Stimulated activated CD4-positive, alpha-beta T cell treated with anti-CD3 and anti-CD28 coated beads, TNF-alpha, amount 100 ng/mL, for 24 hours (primary cell): ENCODE results near the gene HS3ST5.
"Not testable (repeated sequence)": the region's sequence is repeated elsewhere in the genome, so short reads cannot be mapped to it uniquely, and the experiment has no call there.

ENCODE experiments used
- DNase-seq, 3 experiments: peaks; one replicate each; pipeline ENCODE4 v3.0.0-alpha.2; 2020; ENCODE audit warnings: low read depth in 3 of 3

HS3ST5 gene

DNA sequence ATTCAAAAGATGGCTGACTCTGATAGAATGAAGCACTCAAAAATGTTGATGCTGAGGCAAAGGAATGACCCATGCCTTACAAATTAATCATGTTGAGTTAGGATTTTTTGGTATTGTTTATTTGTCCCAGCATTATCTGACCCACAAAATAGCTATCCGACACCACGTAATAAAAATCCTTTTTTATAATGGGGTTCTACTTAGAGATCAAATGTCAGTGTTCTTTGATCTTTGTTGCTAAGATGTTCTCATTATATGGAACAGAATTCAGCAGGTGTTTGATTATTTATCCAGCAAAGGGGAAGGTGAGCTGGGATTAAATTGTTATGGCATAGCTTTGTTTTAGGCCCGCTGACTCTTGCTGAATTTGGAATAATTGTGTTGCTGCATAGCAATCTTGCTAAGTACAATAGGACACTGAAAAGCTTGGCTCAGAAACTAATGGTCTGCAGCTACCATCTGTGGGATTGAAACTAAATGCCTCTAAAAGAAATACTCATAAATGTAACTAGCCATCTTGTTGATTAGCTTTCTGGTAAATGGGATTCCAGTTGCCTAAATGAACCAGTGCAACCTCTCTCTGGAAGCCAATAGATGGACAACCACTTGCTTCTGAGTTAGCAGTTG, 191.6 kb downstream of the HS3ST5 start:
- no peak for DNase-seq

DNA sequence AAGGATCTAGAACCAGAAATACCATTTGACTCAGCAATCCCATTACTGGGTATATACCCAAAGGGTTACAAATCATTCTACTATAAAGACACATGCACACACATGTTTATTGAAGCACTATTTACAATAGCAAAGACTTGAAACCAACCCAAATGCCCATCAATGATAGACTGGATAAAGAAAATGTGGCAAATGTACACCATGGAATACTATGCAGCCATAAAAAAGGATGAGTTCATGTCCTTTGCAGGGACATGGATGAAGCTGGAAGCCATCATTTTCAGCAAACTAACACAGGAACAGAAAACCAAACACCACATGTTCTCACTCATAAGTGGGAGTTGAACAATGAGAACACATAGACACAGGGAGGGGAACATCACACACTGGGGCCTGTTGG, 193.6 kb downstream of the HS3ST5 start:
- not testable (repeated sequence) for DNase-seq

DNA sequence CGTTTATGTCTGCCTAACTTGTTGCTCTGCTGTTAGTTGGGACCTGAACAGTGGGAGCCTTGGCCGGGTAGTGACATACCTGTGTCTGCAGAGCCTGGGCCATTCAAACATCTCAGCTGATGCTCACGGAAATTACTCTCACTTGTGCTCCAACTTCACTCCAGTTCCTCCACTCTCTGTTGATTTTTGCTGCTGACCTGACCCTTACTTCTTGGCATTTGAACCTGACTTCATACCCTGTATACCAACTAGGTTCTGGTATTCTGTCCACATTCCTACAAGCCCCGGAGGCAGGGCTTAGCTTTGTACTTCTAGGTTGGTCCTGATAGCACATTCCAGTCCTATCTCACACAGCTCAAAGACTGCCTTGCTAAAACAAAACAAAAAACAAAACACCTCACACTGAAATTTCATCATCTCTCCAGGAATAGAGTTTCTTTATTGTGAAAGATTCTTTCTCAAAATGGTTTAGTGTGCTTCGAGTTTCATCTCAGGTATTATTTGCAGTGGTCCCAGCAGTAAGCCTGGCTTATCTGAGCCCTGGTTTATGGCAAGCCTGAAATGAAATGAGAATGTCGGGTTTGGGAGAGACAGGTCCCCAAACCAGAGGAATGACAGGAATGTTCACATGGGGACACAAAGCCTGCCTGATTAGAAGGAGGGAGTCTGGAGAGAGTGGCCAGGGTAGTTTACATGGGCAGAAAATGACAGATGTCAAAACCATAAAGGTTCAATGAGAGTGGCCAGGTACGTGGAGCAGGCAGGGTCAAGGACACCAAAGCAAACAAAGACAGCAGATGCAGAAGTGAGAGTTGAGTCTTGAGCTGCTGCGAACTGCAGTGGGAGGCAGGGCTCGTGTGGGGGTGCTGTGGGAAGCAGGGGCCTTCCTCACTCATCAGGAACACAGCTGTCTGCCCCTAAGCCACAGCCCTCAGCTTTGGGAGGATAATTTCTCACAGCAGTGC, 197.7 kb downstream of the HS3ST5 start:
- no peak for DNase-seq

DNA sequence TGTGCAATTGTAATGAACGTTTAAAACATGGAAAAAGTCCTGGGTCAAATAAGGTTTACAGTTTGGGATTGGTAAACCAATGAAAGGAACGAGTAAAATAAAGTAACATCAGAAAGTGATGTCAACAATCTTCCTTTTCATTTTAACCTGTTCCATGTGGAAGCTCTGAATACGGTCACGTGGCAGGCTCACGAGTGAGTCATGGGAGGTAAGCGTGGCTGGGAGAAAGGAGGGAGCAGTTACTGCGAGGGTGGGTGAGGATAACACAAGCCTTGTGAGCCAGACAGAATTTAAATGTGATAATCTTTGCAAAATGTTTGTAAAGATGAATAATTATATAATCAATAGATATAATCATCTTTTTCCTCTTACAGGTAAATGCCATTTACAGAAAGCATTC, 200.6 kb downstream of the HS3ST5 start:
- DNase-seq = no peak

DNA sequence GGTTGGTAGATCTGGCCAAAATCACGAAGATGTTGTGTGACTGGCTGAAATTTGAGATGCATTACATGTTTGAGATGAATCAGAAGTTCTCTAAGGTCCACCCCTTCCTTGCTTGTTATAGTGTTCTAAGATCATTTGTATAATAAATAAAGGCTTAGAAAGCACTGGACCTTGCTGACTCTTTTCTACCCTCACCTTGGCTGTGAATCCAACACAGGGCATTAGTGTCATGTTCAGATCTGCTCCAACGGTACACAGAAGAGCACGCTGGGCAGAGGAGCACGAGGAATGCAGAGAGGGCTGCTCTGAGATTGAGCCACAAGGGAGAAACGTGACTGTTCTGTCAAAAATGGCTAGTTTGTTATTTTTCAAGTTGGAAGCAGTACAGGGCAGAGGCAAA, 202.4 kb downstream of the HS3ST5 start:
- no peak for DNase-seq

DNA sequence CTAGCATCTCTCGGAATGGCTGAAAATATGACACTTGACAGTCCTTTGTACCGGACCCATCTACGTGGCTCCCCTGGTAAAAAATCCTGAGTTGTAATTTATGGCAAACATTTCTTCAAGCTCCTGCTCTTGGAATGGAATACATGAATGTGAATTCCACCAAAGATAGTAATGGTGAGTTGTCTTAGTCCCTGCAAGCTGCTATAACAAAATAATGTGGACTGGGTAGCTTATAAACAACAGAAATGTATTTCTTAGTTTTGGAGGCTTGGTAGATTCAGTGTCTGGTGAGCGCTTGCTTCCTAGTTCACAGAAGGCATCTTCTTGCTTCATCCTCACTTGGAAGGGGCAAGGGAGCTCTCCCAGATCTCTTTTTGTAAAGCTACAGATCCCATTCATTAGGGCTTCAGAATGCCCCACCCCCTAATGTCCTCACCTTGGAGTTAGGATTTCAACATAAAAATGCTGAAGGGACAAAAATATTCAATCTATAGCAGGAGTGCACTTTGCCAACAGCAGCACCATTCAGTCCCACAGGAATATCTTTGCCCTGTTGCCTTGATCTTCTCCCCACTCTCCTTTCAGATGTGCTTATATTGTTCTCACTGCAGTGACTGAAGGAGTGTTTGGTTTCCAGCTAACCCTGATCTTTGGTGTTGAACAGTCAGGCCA, 204.1 kb downstream of the HS3ST5 start:
- DNase-seq = no peak

DNA sequence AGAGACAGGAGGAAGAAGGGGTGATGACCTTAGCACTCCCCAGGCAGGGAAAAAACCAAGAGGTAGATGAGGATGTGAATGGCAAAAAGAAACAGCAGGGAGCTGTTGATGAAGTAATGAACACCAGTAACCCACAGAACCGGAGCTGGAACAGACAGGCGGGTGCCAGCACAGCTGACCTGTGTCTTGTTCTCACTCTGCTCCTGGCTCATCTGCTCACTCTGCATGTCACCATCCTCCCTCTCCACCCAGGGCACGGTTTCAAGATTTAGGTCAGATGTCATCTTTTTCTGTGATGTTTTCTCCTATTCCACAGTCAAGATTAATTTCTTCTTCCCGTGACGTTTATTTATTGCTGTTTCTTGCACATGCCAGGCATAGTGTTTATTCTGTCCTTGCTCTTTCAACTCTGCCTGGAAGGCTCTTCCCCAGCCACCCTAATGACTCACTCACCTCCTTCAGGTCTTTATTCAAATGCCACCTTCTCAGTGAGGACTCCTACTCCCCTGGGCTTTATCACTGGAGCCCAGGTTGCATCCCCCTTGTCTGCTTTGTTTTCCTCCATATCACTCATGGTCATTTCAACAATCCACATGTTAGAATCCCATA, 207.4 kb downstream of the HS3ST5 start:
- DNase-seq = no peak

DNA sequence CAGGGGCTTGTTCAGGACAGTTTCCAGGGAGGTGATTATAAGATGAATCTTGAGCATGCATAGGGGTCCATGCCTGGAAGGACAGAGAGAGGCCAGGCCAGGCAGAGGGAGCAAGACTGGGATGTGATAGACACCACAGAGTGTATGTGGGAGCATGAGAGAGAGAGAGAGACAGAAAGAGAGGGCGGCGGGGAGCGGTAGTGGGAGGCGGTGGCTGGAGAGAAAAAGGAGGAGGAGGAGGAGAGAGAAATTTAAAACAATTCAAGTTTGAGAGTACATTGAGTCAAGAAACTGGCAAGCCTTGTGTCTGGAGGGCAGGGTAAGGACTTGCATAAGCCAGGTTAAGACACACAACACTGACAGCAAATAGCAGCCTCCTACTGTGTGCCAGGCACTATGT, 209.0 kb downstream of the HS3ST5 start:
- DNase-seq = no peak

DNA sequence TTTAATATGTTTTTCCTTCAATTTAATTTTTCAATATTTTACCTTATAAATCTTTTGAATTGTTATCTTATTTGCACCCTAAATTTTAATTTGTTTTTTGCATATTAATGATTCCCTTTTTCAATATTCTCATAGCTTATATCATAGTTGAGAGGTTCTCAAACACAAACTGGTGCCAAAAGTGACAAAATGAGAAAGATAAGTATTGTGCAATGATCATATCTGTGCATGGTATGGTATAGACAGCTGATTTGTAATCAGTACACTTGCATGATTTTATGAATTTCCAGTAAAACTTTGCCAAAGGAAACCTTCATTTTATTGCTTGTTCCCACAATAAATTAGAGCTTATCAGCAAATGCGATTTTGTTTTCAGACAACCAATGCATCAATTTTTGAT, 210.9 kb downstream of the HS3ST5 start:
- DNase-seq = no peak

DNA sequence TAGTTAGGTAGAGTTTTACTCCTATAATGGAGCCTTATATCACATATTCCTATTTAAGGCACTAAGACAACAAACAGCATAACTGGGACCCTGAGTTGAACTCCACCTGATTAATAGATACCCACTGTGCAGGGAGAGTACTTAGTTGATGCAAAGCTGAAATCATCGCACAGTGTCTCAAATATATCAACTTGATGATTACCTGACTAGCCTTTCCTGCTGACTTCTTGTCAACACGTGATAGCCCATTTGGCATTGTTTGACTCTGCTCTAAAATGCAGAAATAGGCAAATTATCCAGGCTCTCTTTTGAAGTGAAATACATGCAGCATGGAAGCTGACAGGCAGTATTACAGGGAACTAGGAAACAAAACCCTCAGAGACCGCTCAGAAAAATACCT, 217.2 kb downstream of the HS3ST5 start:
- DNase-seq = no peak

DNA sequence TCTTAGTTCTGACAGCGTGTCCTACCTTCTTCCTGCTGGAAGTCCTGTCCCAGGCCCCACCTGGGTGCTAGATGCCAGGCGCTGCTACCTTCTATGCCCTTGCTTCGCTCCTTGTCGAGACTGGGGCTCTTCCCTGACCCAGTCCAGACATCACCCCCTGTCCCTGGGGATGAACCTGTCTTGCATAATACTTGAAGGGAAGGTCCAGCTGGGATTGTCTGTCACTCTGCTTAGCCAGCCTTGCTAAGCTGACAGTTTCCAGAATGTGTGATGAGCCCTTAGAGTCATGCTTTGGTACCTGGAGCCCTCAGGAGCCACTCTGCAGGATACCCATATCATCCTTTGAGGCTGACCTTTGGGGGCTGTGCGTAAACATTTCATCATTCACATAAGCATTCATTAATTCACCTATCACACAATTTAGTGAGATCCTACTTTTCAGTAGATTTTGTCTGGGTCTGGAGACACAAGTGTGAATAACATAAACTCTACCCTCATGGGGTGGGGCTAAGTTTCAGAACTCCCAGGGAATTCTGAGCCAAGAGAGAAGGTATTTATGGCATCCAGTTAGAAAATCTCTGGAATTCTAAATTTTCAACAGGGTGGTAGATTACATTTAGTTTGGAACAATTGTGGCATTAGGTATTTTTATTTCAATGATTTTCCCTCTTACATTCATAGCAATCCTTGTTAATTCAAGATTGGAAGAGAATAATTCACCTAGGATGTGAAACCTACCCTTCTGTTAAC, 220.7 kb downstream of the HS3ST5 start:
- no peak for DNase-seq

DNA sequence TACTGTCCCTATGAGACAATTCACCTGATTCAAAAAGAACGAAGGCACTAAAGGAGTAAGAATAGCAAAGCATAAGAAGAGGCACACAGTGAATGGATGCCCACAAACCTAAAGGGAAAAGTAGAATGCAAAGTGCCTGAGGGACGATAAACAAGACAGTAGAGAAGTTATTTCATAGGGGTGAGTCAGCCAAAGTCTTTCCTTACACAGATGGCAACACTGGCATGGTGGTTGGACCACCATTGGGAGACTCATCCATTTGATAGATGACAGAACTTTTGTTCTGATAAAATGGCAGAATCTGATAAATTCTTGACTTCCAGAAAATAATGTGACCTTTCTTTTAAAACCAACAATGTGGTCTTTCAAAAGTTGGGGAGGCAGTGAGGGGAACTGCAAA, 223.8 kb downstream of the HS3ST5 start:
- DNase-seq = no peak

DNA sequence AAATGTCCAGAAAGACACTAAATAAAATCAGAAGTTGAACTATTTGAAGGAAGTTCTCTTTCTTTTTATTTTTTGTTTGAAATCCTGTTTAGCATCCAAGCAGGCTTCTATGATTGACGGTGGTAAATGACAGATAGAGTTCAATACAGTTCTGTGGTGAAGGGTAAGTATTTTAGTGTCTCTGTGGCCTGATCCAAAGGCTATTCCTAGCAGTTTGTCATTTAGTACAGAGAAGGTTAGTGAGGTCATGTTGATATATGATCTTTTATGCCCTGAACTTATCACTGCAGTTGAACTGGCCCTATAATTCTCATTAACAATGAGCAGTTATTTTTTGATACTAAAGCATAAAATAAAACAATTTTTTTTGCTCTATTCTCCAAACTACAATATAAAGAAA, 227.2 kb downstream of the HS3ST5 start:
- DNase-seq = no peak

DNA sequence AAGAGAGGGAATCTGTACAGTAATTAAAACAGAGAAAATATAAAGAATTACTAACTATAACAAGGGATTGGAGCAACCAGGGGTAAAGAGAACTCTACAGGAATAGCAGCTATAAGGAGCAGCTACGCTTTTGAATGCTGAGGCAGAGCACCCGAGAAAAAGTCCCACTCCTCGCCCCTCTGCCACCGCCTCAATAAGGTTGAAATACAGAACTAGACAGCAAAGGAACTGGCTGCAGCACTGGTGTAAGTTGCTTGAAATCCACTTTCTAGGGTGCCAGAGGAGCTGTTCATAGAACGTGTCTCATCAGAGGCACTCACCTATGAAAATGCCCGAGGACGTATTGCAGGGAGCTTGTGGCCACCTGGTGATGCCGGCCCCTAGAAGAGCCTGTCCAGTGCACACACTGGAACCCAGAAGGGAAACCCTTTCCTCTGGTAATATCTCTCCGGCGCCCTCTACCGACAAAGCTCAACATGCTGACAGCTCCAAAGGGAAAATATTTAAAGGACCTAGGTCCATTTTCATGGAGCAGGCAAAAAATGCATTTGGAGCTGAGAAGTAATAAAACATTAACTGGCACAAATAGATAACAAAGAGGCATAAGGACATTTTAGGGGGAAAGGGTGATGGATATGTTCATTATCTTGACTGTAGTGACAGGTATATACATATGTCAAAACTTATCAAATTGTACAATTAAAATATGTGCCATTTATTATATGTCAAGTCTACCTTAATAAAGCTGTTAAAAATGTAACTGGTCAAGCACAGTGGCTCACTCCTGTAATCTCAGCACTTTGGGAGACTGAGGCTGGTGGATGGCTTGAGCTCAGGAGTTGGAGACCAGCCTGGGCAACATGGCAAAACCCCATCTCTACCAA, 234.5 kb downstream of the HS3ST5 start:
- peak in 1 of 3 experiments; percentile 22 for DNase-seq

DNA sequence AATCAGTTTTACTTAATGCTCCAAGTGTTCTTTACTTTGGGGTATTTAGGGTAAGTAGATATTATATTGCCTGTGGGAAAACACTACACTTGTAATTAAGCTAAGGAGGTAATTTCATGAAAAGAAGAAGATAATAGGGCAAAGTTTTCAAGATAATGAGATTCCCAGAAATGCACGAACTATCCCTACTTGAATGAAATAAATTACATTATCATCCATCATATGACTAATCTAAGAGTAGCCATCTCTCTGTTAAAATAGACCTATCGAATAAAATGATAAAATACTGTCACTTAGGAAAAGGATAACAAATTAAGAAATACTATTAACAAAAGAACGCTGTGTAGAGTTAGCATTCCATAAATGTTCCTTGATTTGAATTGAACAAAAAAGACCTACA, 236.8 kb downstream of the HS3ST5 start:
- no peak for DNase-seq

DNA sequence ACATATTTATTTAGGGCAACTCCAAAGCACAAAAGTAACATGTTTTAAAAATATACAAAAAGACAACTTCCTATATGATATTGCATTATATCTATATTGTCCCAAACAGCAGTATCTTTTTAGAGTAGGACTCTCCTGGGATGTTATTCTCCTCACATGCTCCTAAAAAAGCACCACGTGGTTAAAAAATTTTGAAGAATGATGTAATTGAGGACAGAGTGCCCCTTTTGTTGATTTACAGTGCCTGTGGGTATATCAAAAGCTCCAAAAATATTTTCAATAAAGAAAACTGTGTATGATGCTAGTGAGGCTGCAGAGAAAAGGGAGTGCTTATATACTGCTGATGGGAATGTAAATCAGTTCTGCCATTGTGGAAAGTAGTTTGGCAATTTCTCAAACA, 241.6 kb downstream of the HS3ST5 start:
- DNase-seq = no peak

DNA sequence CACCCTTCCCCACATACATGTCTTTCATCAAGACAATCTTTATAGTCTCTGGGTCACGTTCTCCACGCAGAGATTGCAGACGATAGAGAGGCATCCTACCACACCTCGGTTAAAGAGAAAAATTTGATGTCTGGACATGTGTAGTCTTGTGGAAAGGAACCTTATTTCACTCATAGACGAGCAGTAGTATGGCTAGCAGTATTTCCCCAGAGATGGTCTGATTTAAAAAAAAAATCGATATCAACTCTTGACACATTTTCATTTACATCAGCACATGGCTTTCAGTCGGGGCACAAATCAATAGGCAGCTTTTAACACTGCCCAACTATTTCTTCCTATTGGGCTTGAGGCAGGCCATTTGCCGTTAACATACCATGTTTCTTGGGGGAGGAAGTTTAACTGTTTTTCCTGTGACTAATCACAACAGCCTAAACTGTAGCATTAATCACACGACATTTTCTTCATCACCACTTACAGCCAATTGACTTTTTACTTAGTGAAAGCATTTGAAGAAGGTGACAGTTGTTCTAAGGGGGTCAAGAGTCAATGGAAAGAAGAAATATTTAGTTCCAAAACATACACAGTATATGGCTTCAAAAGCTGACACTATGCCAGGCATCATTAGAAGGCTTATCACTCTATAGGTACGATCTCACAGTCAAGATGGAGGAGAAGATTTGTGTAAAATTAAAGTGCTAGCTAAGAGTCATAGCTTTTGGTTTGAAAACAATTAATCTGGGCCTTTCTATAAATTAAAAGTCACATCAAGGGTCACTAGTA, 242.4 kb downstream of the HS3ST5 start:
- no peak for DNase-seq

DNA sequence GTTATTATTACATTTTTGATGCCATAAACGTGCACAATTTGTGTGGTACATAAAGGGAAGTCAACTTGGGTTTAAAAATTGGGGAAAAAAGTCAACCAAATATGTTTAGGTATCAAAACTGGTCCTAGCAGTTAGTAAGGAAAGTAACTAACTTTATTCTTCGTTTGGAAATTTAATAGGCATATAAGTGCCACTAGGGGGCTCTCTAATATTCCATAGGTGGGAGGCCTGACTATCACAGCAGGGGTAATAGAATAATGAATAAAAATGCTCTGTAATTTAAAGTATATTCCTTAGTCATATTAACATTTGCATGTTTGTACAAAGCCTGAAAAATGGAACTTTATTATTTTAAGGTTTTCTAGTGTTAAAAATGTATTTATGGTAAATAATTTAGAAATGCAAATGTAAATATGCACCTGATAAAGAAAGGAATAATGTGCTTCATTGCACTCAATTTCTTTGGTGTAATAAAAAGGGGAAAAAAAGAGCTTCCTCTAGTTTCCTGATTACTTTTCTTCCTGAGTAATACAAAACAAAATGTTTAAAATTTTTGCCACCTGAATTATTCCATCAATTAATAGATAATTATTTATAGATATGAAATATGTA, 246.2 kb downstream of the HS3ST5 start:
- DNase-seq = no peak

DNA sequence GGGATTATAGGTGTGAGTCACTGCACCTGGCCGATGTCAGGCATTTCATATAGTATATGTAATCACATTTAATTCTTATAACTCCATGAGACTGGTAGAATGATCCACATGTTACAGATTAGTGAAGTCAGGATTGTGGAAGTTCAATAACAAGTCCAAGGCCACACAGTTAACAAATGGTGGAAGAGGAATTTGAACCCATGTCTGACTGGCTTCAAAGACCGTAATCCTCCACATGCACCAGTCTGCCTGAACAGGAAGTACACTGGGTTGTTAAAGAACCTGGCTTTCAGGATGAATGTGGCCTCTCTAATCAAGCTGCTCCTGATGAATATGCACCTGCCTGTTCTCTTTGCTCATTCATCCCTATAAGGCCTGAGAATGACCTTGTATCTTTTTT, 249.9 kb downstream of the HS3ST5 start:
- DNase-seq = no peak
